Stimulated activated CD8-positive, alpha-beta memory T cell treated with anti-CD3 and anti-CD28 coated beads, Interleukin-7, amount 100 ng/mL, for 4 hours (primary cell): ENCODE data around the gene DISP3.

ENCODE experiments used
- DNase-seq, 2 donors: peaks; one replicate each; pipeline ENCODE4 v3.0.0-alpha.2; 2020; ENCODE audit warnings: low read depth in 2 of 2

The DISP3 gene

DNA sequence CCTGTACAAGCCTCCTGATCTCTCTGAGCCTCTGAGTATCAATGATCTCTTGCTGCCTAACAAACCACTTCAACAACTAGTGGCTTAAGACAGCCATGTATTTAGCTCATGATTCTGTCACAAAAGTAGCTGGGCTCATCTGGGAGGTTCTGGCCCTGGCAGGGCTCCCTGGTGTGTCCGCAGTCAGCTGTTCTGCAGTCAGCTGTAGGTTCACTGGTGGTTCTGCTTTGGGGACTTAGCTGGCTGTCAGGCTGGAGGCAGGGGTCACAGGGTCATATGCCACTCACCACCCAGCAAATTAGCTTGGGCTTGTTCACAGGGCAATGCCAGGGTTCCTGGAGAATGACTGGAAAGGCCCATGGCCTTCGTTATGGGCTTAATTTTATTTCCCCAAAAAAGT is 64.8 kb downstream of the DISP3 start:
- DNase-seq = no peak

DNA sequence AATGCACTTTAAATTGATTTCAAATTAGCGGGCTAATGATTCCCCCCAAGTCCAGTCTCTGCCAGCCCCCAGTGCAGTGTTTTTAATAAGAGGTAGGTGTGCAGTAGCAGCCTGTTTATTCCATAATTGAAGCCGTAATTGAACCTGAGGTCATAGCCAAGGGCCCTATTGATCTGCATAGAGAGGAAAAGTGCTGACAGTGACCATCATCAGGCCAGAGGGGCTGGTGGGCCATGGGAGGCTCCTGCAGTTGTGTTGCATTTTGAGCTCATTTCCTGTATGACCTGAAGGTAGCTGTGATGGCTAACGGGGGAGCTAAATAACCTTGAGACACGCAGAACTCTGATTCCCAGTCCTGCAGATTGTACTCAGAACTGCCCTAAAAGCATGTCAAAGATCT is 67.5 kb downstream of the DISP3 start:
- DNase-seq = no peak

DNA sequence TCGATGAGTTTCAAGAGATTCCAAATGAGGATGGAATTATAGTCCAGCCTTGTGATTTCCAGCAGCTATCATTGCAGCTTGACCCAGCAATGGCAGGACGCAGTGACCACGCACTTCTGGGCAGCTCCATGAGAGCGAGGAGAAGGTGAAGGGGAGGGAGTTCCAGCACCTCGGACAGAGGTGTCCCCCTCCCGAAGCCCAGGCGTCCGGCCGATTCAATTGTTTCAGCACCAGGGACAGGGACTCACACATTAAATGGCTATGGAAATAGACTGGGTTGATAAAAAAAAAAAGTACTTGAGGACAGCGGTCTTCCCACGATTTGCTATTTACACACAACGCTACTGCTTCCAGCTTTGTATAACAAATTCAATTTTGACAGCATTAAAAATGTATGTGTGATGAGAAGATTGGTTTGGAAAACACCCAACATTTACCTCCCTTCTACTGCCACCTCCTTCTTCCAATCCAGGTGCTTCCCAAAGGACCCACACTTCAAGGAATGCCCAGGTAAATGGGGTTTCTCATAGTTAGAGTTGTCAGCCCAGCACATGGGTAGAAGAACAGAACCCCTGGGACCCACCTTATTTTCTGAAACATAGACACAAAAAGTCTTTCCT is 71.8 kb downstream of the DISP3 start:
- no peak for DNase-seq

GRCh38 chr1:11558276-11558675 is 79.3 kb downstream of the DISP3 start:
- no peak for DNase-seq

- DNase-seq = no peak
Observed at GRCh38 chr1:11558871-11559590, 80.1 kb downstream of the DISP3 start.

DNA sequence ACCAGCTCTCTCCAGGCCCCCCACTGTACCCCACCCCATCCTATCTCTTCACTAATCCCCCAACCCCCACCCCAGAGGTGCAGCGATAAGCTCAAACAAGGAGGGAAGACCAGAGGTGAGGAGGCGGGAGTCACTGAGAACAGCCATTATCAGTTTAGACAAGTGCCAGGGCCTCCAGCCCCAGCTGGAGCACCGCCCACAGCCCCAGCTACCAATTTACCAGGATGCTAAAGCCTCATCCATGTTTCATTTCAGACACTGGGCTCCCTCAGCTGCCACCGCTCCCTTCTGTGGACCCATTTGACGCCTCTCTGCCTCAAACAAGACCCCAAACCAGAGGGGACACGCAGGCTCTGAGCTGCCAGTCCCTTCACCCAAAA is 80.6 kb downstream of the DISP3 start:
- no peak for DNase-seq

GRCh38 chr1:11560061-11560460 is 81.1 kb downstream of the DISP3 start:
- no peak for DNase-seq

DNA sequence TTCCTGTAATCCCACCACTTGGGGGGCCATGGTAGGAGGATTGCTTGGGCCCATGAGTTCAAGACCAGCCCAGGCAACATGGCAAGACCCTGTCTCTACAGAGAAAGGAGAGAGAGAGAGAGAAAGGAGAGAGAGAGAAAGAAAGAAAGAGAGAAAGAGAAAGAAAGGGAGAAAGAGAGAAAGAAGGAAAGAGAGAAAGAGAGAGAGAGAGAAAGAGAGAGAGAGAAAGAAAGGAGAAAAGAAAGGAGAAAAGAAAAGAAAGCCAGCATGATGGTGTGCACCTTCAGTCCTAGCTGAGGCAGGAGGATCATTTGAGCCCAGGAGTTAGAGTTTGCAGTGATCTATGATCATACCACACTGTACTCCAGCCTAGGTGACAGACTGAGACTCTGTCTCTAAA is 82.8 kb downstream of the DISP3 start:
- DNase-seq = no peak

GRCh38 chr1:11562664-11563063 is 83.7 kb downstream of the DISP3 start:
- no peak for DNase-seq

GRCh38 chr1:11563560-11564069 is 84.7 kb downstream of the DISP3 start:
- no peak for DNase-seq

DNA sequence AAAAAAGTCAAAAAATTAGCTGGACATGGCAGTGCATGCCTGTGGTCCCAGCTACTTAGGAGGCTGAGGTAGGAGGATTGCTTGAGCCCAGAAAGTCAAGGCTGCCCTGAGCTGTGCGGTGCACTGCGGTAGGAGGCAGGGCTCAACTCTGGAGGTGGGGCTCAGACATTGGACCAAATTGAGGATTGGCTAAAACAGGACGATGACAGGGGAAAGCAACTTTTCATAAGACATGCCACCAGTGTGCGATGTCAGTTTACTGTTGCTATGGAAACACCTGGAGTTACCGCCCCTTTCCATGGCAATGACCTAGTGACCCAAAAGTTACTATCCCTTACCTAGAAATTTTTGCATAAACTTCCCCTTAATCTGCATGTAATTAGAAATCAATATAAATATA is 85.3 kb downstream of the DISP3 start:
- DNase-seq = no peak

- no peak for DNase-seq
Observed at GRCh38 chr1:11566042-11566850, 87.3 kb downstream of the DISP3 start.

DNA sequence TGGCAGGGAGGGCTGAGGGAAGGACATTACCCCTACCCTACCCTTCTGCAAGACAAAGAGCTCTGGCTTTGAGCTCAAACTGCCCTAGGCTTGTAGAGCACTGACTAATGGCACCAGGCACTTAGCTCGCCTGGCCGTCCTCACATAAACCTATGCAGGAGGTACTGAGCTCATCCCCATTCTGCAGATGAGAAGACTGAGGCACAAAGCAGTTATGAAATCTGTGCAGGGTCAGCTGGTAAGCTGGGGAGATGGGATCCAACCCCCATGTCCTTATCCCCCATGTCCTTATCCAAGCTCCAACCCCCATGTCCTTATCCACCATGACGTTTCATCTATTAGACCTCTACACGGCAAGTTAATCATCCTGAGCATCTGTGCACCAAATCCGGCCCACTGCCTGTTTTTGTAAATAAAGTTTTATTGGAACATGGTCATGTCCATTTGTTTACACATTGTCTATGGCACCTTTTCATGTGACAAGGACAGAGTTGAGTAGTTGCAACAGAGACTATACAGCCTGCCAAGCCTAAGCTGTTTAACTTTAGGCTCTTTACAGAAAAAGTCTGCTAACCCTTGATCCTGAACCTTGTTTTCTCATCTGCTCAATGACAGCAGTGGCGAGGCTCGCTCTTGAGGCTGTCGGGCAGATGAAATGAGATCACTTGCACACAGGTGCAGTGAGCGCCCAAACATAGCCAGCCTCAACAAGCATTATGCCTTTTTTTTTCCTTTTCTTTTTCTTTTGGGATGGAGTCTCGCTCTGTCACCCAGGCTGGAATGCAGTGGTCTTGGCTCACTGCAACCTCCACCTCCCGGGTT is 88.5 kb downstream of the DISP3 start:
- DNase-seq = no peak

DNA sequence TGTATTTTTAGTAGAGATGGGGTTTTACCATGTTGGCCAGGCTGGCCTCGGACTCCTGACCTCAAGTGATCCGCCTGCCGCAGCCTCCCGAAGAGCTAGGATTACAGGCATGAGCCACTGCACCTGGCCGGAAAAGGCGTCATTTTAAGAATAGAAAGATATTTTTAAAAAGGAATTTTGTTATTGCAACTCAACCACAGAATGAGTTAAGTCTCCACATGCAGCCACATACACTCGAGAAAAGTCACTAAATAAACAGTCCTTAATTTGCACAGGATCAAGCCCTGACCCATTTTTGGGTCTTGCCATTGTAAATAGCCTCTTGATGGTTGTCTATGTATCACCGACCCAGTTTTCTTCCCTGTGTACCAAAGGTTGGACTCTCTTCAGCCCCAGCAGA is 89.7 kb downstream of the DISP3 start:
- no peak for DNase-seq

- no peak for DNase-seq
Observed at GRCh38 chr1:11569551-11569950, 90.6 kb downstream of the DISP3 start.

- DNase-seq = no peak
Observed at GRCh38 chr1:11569954-11570353, 91.0 kb downstream of the DISP3 start.

GRCh38 chr1:11570821-11571380 is 91.9 kb downstream of the DISP3 start:
- DNase-seq = no peak

GRCh38 chr1:11571906-11572616 is 93.1 kb downstream of the DISP3 start:
- no peak for DNase-seq

GRCh38 chr1:11573116-11573692 is 94.2 kb downstream of the DISP3 start:
- no peak for DNase-seq

DNA sequence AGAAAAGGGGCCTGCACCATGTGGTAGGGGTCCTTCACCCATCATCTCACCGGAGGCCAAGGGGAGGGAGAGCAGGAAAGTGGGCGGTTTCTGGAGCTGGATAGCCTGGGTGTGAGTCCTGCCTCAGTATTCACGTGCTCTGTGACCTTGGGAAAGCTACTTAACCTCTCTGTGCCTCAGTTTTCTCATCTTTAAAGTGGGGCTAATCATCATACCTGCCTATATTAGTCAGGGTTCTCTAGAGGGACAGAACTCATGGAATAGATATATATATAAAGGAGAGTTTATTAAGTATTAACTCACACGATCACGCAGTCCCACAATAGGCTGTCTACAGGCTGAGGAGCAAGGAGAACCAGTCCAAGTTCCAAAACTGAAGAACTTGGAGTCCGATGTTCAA is 96.6 kb downstream of the DISP3 start:
- DNase-seq = no peak
